Stimulated activated CD4-positive, alpha-beta T cell treated with anti-CD3 and anti-CD28 coated beads, Interleukin-4, amount 100 ng/mL, for 48 hours (primary cell): Measurements from ENCODE around the gene NUCKS1.
"Not testable (repeated sequence)": the region's sequence is repeated elsewhere in the genome, so short reads cannot be mapped to it uniquely, and the experiment has no call there.

Experiments
- DNase-seq, 2 donors: peaks; one replicate each; pipeline ENCODE4 v3.0.0-alpha.2; 2020; ENCODE audit warnings: low read depth in 2 of 2

NUCKS1 gene

GRCh38 chr1:205729945-205730610 is 19.9 kb downstream of the NUCKS1 start:
- no peak for DNase-seq

- no peak for DNase-seq
Observed at GRCh38 chr1:205726619-205727125, 23.3 kb downstream of the NUCKS1 start.

- DNase-seq, result no peak
Observed at GRCh38 chr1:205725514-205725913, 24.5 kb downstream of the NUCKS1 start.

GRCh38 chr1:205720740-205721139 is 29.2 kb downstream of the NUCKS1 start:
- not testable (repeated sequence) for DNase-seq

GRCh38 chr1:205719762-205720161 is 30.2 kb downstream of the NUCKS1 start:
- no peak for DNase-seq

GRCh38 chr1:205719015-205719414 is 31.0 kb downstream of the NUCKS1 start:
- no peak for DNase-seq

GRCh38 chr1:205716371-205717132 is 33.4 kb downstream of the NUCKS1 start:
- DNase-seq, result no peak

- DNase-seq, result no peak
Observed at GRCh38 chr1:205715628-205716027, 34.4 kb downstream of the NUCKS1 start.

GRCh38 chr1:205714906-205715246 is 35.1 kb downstream of the NUCKS1 start:
- no peak for DNase-seq

GRCh38 chr1:205714190-205714905 is 35.6 kb downstream of the NUCKS1 start:
- DNase-seq, result no peak

- peak; percentile 37 to 57 for DNase-seq
Observed at GRCh38 chr1:205711105-205712048, 38.6 kb downstream of the NUCKS1 start.

- DNase-seq, result no peak
Observed at GRCh38 chr1:205710201-205711062, 39.5 kb downstream of the NUCKS1 start.

GRCh38 chr1:205709640-205710039 is 40.3 kb downstream of the NUCKS1 start:
- DNase-seq, result no peak

GRCh38 chr1:205709059-205709398 is 41.0 kb downstream of the NUCKS1 start:
- DNase-seq, result no peak

GRCh38 chr1:205706601-205707502 is 43.1 kb downstream of the NUCKS1 start:
- no peak for DNase-seq

GRCh38 chr1:205704903-205705302 is 45.1 kb downstream of the NUCKS1 start:
- DNase-seq, result no peak

- no peak for DNase-seq
Observed at GRCh38 chr1:205703072-205703471, 46.9 kb downstream of the NUCKS1 start.

GRCh38 chr1:205701891-205702290 is 48.1 kb downstream of the NUCKS1 start:
- DNase-seq, result no peak

- no peak for DNase-seq
Observed at GRCh38 chr1:205701420-205701819, 48.6 kb downstream of the NUCKS1 start.
